Measurements from ENCODE around the gene BAX. TPM values are rescaled to one million over a fixed set of nuclear protein-coding genes. Genes with fewer than 3 reads are reported as not detected.

The BAX gene
- total RNA-seq, 1 experiment from 2014 or later, result 346 TPM

- TF ChIP-seq ZNF281 (CRISPR knock-in tag; IDR thresholded peaks at IDR 0.05) (no peak), CDX4 (CRISPR knock-in tag; IDR thresholded peaks at IDR 0.05; ENCODE audit: borderline replicate concordance) (no peak)
These were observed 8.0 kb upstream of the BAX start (continued) for GRCh38 chr19:48946463-48947257.

GRCh38 chr19:48947258-48947542 lies 7.5 kb upstream of the BAX start:
- POLR2A ChIA-PET, result no interaction called here
- H3K4me1 Mint-ChIP-seq, result no peaks in the 10 kb centered on the region
- ATAC-seq, result no peak
- peaks cover 14% of the 10 kb centered on the region for H3K27me3 Mint-ChIP-seq (ENCODE audit: low read depth)
- H3K9me3 Mint-ChIP-seq, result no peaks in the 10 kb centered on the region
- CTCF ChIA-PET, result interaction anchor here (0.9 kb wide), 1 partner anchor 23 kb away, joined by 3 read pairs; no protein-coding TSS in a partner anchor
- peaks cover under 1% of the 10 kb centered on the region; the same call in 1 of the 2 replicates for H3K36me3 Mint-ChIP-seq
- H3K4me3 Mint-ChIP-seq, result no peak overlapping the region
- no peak for DNase-seq (ENCODE audit: low spot score)
- H3K27ac Mint-ChIP-seq, result no peak overlapping the region
- TF ChIP-seq E2F5 (CRISPR knock-in tag; IDR thresholded peaks at IDR 0.05), result no peak
- TF ChIP-seq NR2C2 (CRISPR knock-in tag; IDR thresholded peaks at IDR 0.05), result no peak
- TF ChIP-seq NFATC4 (CRISPR knock-in tag; IDR thresholded peaks at IDR 0.05), result no peak
- TF ChIP-seq KAT7 (CRISPR knock-in tag; IDR thresholded peaks at IDR 0.05; ENCODE audit: borderline replicate concordance), result no peak
- no peak for TF ChIP-seq ATF1 (CRISPR knock-in tag; IDR thresholded peaks at IDR 0.05)
- no peak for TF ChIP-seq IRF1 (CRISPR knock-in tag; IDR thresholded peaks at IDR 0.05)
- TF ChIP-seq CTCF (IDR thresholded peaks at IDR 0.05), result no peak
- no peak for TF ChIP-seq ELF4 (CRISPR knock-in tag; IDR thresholded peaks at IDR 0.05; ENCODE audit: low read depth)
- no peak for TF ChIP-seq TP53 (CRISPR knock-in tag; IDR thresholded peaks at IDR 0.05)
- no peak for TF ChIP-seq STAT6 (CRISPR knock-in tag; conservative IDR thresholded peaks at IDR 0.05; ENCODE audit: low read depth)
- no peak for TF ChIP-seq ZBTB21 (CRISPR knock-in tag; IDR thresholded peaks at IDR 0.05; ENCODE audit: borderline replicate concordance)
- TF ChIP-seq ATF2 (CRISPR knock-in tag; IDR thresholded peaks at IDR 0.05; ENCODE audit: borderline replicate concordance, low read depth), result no peak
- no peak for TF ChIP-seq NFE2L1 (CRISPR knock-in tag; IDR thresholded peaks at IDR 0.05)
- no peak for TF ChIP-seq ZNF121 (CRISPR knock-in tag; IDR thresholded peaks at IDR 0.05)
- no peak for TF ChIP-seq ZNF532 (CRISPR knock-in tag; IDR thresholded peaks at IDR 0.05; ENCODE audit: borderline replicate concordance)
- TF ChIP-seq USF2 (CRISPR knock-in tag; IDR thresholded peaks at IDR 0.05), result no peak
